ENCODE results near the gene SMPX.
"Not testable (repeated sequence)": the region's sequence is repeated elsewhere in the genome, so short reads cannot be mapped to it uniquely, and the experiment has no call there.

The SMPX gene

GRCh38 chrX:21757960-21758359, at the start of gene SMPX:
Gene SMPX, minus strand, starts transcription at chrX:21758116. Its CDS starts 3,826 bp downstream, at chrX:21754290.
- DNase-seq (ENCODE audit: low read depth in 2 of 2) = no peak

- DNase-seq (ENCODE audit: low read depth in 2 of 2) = no peak
Measured at GRCh38 chrX:21806691-21807090, 48.8 kb upstream of the SMPX start.

GRCh38 chrX:21802839-21803238, 44.9 kb upstream of the SMPX start:
- DNase-seq (ENCODE audit: low read depth in 2 of 2) = no peak

- no peak for DNase-seq (ENCODE audit: low read depth in 2 of 2)
Measured at GRCh38 chrX:21802054-21802670, 44.2 kb upstream of the SMPX start.

GRCh38 chrX:21800344-21800770, 42.4 kb upstream of the SMPX start:
- DNase-seq (ENCODE audit: low read depth in 2 of 2) = no peak

GRCh38 chrX:21799767-21800166, 41.9 kb upstream of the SMPX start:
- no peak for DNase-seq (ENCODE audit: low read depth in 2 of 2)

- no peak for DNase-seq (ENCODE audit: low read depth in 2 of 2)
Measured at GRCh38 chrX:21798677-21799219, 40.8 kb upstream of the SMPX start.

- DNase-seq (ENCODE audit: low read depth in 2 of 2) = no peak
Measured at GRCh38 chrX:21781976-21782375, 24.1 kb upstream of the SMPX start.

- no peak for DNase-seq (ENCODE audit: low read depth in 2 of 2)
Measured at GRCh38 chrX:21781525-21781924, 23.6 kb upstream of the SMPX start.

GRCh38 chrX:21779095-21779494, 21.2 kb upstream of the SMPX start:
- DNase-seq (ENCODE audit: low read depth in 2 of 2) = no peak

GRCh38 chrX:21778236-21778635, 20.3 kb upstream of the SMPX start:
- DNase-seq (ENCODE audit: low read depth in 2 of 2) = no peak

- DNase-seq (ENCODE audit: low read depth in 2 of 2) = not testable (repeated sequence)
Measured at GRCh38 chrX:21775128-21775527, 17.2 kb upstream of the SMPX start.

GRCh38 chrX:21773036-21773435, 15.1 kb upstream of the SMPX start:
- DNase-seq (ENCODE audit: low read depth in 2 of 2) = not testable (repeated sequence)

- DNase-seq (ENCODE audit: low read depth in 2 of 2) = no peak
Measured at GRCh38 chrX:21770631-21771321, 12.9 kb upstream of the SMPX start.

GRCh38 chrX:21766101-21766500, 8.2 kb upstream of the SMPX start:
- DNase-seq (ENCODE audit: low read depth in 2 of 2) = no peak

- no peak for DNase-seq (ENCODE audit: low read depth in 2 of 2)
Measured at GRCh38 chrX:21764008-21764407, 6.1 kb upstream of the SMPX start.

GRCh38 chrX:21758488-21758887, 572 bp upstream of the SMPX start:
- DNase-seq (ENCODE audit: low read depth in 2 of 2) = no peak

GRCh38 chrX:21756785-21757529, 959 bp downstream of the SMPX start:
- DNase-seq (ENCODE audit: low read depth in 2 of 2) = no peak

GRCh38 chrX:21749924-21750323, 8.0 kb downstream of the SMPX start:
- no peak for DNase-seq (ENCODE audit: low read depth in 2 of 2)

- DNase-seq (ENCODE audit: low read depth in 2 of 2) = no peak
Measured at GRCh38 chrX:21748235-21748634, 9.7 kb downstream of the SMPX start.

- no peak for DNase-seq (ENCODE audit: low read depth in 2 of 2)
Measured at GRCh38 chrX:21747558-21747957, 10.4 kb downstream of the SMPX start.

- DNase-seq (ENCODE audit: low read depth in 2 of 2) = no peak
Measured at GRCh38 chrX:21745756-21746155, 12.2 kb downstream of the SMPX start.

GRCh38 chrX:21744721-21745120, 13.2 kb downstream of the SMPX start:
- no peak for DNase-seq (ENCODE audit: low read depth in 2 of 2)
